CD14-positive monocyte (primary cell): ENCODE measurements around the gene PMPCA. TPM values are rescaled to one million over a fixed set of nuclear protein-coding genes. Genes with fewer than 3 reads are reported as not detected.

Experiments used
- DNase-seq, 3 donors: peaks; one replicate each; pipeline ENCODE4 v3.0.0-alpha.2; 2011 to 2022
- H2AFZ ChIP-seq: 2 replicates; pipeline ENCODE4 v1.6.0; 2012; ENCODE audit warnings: mild to moderate bottlenecking, low read depth, low read length, inconsistent platforms; ENCODE audit not compliant: insufficient read depth, poor library complexity, severe bottlenecking
- H3K27ac ChIP-seq, 2 donors: 1 replicate in 1 of 2; 2 replicates in 1 of 2; pipeline ENCODE4 v1.5.1; 2012 to 2013; ENCODE audit warnings: low read length in 2 of 2, control low read depth in 1 of 2, inconsistent platforms in 1 of 2, low read depth in 1 of 2, mild to moderate bottlenecking in 1 of 2
- H3K27me3 ChIP-seq, 2 donors: one replicate each; pipeline versions ENCODE4 v1.6.0 to v1.6.1; 2011 to 2013; ENCODE audit warnings: low read length in 2 of 2; ENCODE audit not compliant: control insufficient read depth in 2 of 2, insufficient read depth in 2 of 2
- H3K36me3 ChIP-seq, 2 donors: replicated peaks in 1 of 2; 1 replicate in 1 of 2; 2 replicates in 1 of 2; pipeline versions ENCODE4 v1.5.1 to v1.6.1; 2012 to 2013; ENCODE audit warnings: low read length in 2 of 2, control low read depth in 1 of 2, inconsistent platforms in 1 of 2, mild to moderate bottlenecking in 1 of 2; ENCODE audit not compliant: insufficient read depth in 2 of 2, control insufficient read depth in 1 of 2
- H3K4me1 ChIP-seq, 2 donors: 1 replicate in 1 of 2; 2 replicates in 1 of 2; pipeline versions ENCODE4 v1.5.1 to v1.6.1; 2012 to 2013; ENCODE audit warnings: low read length in 2 of 2, control low read depth in 1 of 2, inconsistent platforms in 1 of 2, mild to moderate bottlenecking in 1 of 2, moderate library complexity in 1 of 2; ENCODE audit not compliant: insufficient read depth in 2 of 2, control insufficient read depth in 1 of 2
- H3K4me2 ChIP-seq: replicated peaks from 2 replicates; pipeline ENCODE3; 2012; ENCODE audit warnings: low read length, moderate library complexity, mild to moderate bottlenecking; ENCODE audit not compliant: poor library complexity, severe bottlenecking; ENCODE audit errors: extremely low read depth
- H3K4me3 ChIP-seq, 3 experiments: fragments of 200-600 bp in 1 of 3; sonication (generic) in 1 of 3; replicated peaks in 1 of 3; 1 replicate in 2 of 3; 2 replicates in 1 of 3; pipeline ENCODE4 v1.5.1; 2011 to 2013; ENCODE audit warnings: low read length in 3 of 3, mild to moderate bottlenecking in 3 of 3, control low read depth in 2 of 3, low read depth in 2 of 3, inconsistent platforms in 1 of 3, moderate library complexity in 1 of 3
- H3K79me2 ChIP-seq: 2 replicates; pipeline ENCODE4 v1.6.0; 2012; ENCODE audit warnings: mild to moderate bottlenecking, control low read depth, inconsistent platforms, low read length, moderate library complexity; ENCODE audit not compliant: insufficient read depth
- H3K9ac ChIP-seq: 2 replicates; pipeline ENCODE4 v1.6.0; 2017; ENCODE audit warnings: low read length, mild to moderate bottlenecking; ENCODE audit not compliant: insufficient read depth, poor library complexity, severe bottlenecking
- H3K9me3 ChIP-seq, 2 donors: replicated peaks in 1 of 2; 1 replicate in 1 of 2; 2 replicates in 1 of 2; pipeline versions ENCODE4 v1.5.1 to v1.6.1; 2012 to 2013; ENCODE audit warnings: low read length in 2 of 2, control low read depth in 1 of 2; ENCODE audit not compliant: control insufficient read depth in 1 of 2, insufficient read depth in 1 of 2
- H4K20me1 ChIP-seq: 2 replicates; pipeline ENCODE4 v1.6.0; 2012; ENCODE audit warnings: mild to moderate bottlenecking, low read length, control low read depth, moderate library complexity; ENCODE audit not compliant: insufficient read depth
- H3K27ac Mint-ChIP-seq, 7 donors: one replicate each; pipeline ENCODE4 v1.8.0; 2020; ENCODE audit warnings: mild to moderate bottlenecking in 7 of 7, mixed read lengths in 7 of 7, moderate library complexity in 6 of 7, inconsistent platforms in 2 of 7
- H3K27me3 Mint-ChIP-seq, 3 donors: one replicate each; pipeline ENCODE4 v1.8.0; 2021 to 2022; ENCODE audit warnings: low read depth in 3 of 3, mild to moderate bottlenecking in 3 of 3, mixed read lengths in 3 of 3, moderate library complexity in 3 of 3, inconsistent platforms in 1 of 3
- H3K36me3 Mint-ChIP-seq, 2 donors: one replicate each; pipeline ENCODE4 v1.8.0; 2020; ENCODE audit warnings: mixed read lengths in 2 of 2, inconsistent platforms in 1 of 2, mild to moderate bottlenecking in 1 of 2
- H3K4me1 Mint-ChIP-seq: one replicate; pipeline ENCODE4 v1.8.0; 2020; ENCODE audit warnings: mild to moderate bottlenecking, mixed read lengths
- H3K4me3 Mint-ChIP-seq, 2 donors: one replicate each; pipeline ENCODE4 v1.8.0; 2020; ENCODE audit warnings: mild to moderate bottlenecking in 2 of 2, mixed read lengths in 2 of 2, moderate library complexity in 1 of 2
- H3K9me3 Mint-ChIP-seq, 7 donors: one replicate each; pipeline ENCODE4 v1.8.0; 2020 to 2022; ENCODE audit warnings: mixed read lengths in 7 of 7, mild to moderate bottlenecking in 6 of 7, moderate library complexity in 6 of 7, inconsistent platforms in 2 of 7
- WGBS: methylation state at CpG from one replicate; pipeline ENCODE4 v1.1.5; 2013; ENCODE audit warnings: missing lambda C conversion rate; ENCODE audit not compliant: insufficient coverage; 5-methylcytosine and 5-hydroxymethylcytosine counted together
- intact Hi-C, 2 donors: fragments of 100-400 bp; cut with micrococcal nuclease; formaldehyde crosslinking; loops; one replicate each; pipeline versions ENCODE4 v1.15.0 to v1.15.1; 2023
- polyA plus RNA-seq, 3 donors: library from polyadenylated mRNA; depleted of rRNA in 1 of 3; unstranded in 2 of 3; stranded (reverse) in 1 of 3; fragments of 300-500 nt in 2 of 3; fragments of >200 nt in 1 of 3; fragmentation: Illumina TruSeq in 2 of 3; gene quantifications; 1 replicate in 2 of 3; 2 replicates in 1 of 3; pipeline ENCODE4 v1.2.3, GENCODE V29; 2012 to 2021
- TF ChIP-seq, protein P1 (sequence below): fragments of 200-600 bp; IDR thresholded peaks from one replicate; pipeline ENCODE4 v1.8.0; 2022; ENCODE audit warnings: antibody characterized with exemption, mild to moderate bottlenecking

Gene PMPCA
- polyA plus RNA-seq, 3 donors: 23.1 to 58.8 (median 24.9) TPM

DNA sequence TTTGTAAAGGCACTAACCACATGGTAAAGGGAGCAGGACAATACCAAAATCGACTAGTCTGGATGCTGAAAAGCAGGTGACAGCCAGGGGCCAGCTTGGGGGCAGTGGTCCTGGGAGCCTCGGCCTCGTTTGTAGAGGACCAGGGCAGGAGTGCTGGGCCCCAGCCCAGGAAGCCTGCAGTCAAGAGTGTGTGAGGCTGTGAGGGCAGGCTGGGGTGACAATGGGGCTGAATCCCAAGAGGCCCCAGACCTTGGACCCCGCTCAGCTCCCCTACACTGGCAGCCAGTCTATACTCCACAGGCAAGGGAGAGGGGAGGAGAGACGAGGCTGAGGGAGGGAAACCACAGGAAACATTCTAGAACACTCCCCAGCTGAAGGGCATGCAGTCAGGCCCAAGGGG is 31.8 kb downstream of the PMPCA start:
- H3K9me3 Mint-ChIP-seq: no peaks in the 10 kb centered on the region
- peaks cover 51 to 69% of the 10 kb centered on the region in 2 donors for H3K36me3 Mint-ChIP-seq
- H3K9ac ChIP-seq: no peak overlapping the region

DNA sequence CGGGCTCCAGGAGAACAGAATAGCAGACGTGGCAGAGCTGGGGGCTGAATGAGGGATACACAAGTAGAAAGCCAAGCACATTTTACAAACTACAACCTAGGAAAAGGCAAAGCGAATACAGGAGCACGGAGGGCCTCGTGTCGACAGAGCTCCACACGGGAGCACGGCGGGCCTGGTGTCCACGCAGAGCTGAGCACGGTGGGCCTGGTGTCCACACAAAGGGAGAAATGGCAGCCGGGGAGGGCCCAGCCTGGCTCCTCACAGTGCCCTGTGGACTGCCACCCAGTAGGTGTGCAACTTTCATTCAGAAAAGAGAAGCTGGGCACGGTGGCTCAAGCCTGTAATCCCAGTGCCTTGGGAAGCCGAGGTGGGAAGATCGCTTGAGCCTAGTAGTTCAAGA is 32.6 kb downstream of the PMPCA start:
- DNase-seq: no peak
- peaks cover 59 to 78% of the 10 kb centered on the region in 2 donors for H3K36me3 Mint-ChIP-seq
- H3K79me2 ChIP-seq: peaks cover 5% of the 10 kb centered on the region
- TF ChIP-seq, protein P1, sequence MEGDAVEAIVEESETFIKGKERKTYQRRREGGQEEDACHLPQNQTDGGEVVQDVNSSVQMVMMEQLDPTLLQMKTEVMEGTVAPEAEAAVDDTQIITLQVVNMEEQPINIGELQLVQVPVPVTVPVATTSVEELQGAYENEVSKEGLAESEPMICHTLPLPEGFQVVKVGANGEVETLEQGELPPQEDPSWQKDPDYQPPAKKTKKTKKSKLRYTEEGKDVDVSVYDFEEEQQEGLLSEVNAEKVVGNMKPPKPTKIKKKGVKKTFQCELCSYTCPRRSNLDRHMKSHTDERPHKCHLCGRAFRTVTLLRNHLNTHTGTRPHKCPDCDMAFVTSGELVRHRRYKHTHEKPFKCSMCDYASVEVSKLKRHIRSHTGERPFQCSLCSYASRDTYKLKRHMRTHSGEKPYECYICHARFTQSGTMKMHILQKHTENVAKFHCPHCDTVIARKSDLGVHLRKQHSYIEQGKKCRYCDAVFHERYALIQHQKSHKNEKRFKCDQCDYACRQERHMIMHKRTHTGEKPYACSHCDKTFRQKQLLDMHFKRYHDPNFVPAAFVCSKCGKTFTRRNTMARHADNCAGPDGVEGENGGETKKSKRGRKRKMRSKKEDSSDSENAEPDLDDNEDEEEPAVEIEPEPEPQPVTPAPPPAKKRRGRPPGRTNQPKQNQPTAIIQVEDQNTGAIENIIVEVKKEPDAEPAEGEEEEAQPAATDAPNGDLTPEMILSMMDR: no peak
- 98% methylated on average over 11 of the region's 15 CpGs for WGBS
- H3K9me3 ChIP-seq: no peaks in the 10 kb centered on the region
- peaks cover under 1 to 9% (median 4%) of the 10 kb centered on the region in 3 donors for H3K27me3 Mint-ChIP-seq
- H3K4me3 ChIP-seq: no peak overlapping the region
- no peak overlapping the region for H3K4me3 Mint-ChIP-seq
- intact Hi-C loops: no loop called here
- peaks cover 69 to 77% of the 10 kb centered on the region in 2 donors for H3K36me3 ChIP-seq
- H3K9me3 Mint-ChIP-seq: no peaks in the 10 kb centered on the region
- H3K27ac Mint-ChIP-seq: no peak overlapping the region
- H3K4me1 ChIP-seq: peaks cover 12 to 18% of the 10 kb centered on the region in 2 donors
- no peak overlapping the region for H3K4me2 ChIP-seq
- peaks cover 0 to 4% of the 10 kb centered on the region in 2 donors for H3K27me3 ChIP-seq
- peaks cover 34% of the 10 kb centered on the region for H4K20me1 ChIP-seq
- H3K27ac ChIP-seq: no peak overlapping the region
- no peak overlapping the region for H3K9ac ChIP-seq
- H2AFZ ChIP-seq: no peak overlapping the region
- peaks cover 7% of the 10 kb centered on the region for H3K4me1 Mint-ChIP-seq

More for the DNA sequence above, 31.8 kb downstream of the PMPCA start:
- Histone ChIP-seq H3K4me1 (peaks cover 21 to 26% of the 10 kb centered on the region in 2 donors), H3K27ac (no peak overlapping the region), H3K4me2 (no peak overlapping the region), H3K4me3 (no peak overlapping the region), H3K79me2 (peaks cover 13% of the 10 kb centered on the region), H3K36me3 (peaks cover 61 to 68% of the 10 kb centered on the region in 2 donors), H4K20me1 (peaks cover 43% of the 10 kb centered on the region), H2AFZ (no peak overlapping the region), H3K9me3 (no peaks in the 10 kb centered on the region), H3K27me3 (peaks cover 0 to 4% of the 10 kb centered on the region in 2 donors)
- Mint-ChIP-seq H3K27me3 (peaks cover 5 to 11% (median 6%) of the 10 kb centered on the region in 3 donors), H3K4me3 (no peak overlapping the region), H3K4me1 (peaks cover 15% of the 10 kb centered on the region), H3K27ac (peak overlapping the region in 1 of 7 donors; percentile 68)
- no peak for DNase-seq
- intact Hi-C loops: no loop called here
- WGBS: 91% methylated on average over 3 of the region's 5 CpGs
- TF ChIP-seq, protein P1: no peak
